Gastroesophageal sphincter (tissue), 4 donors: ENCODE measurements around the gene KLHL17. TPM values are rescaled to one million over a fixed set of nuclear protein-coding genes. Genes with fewer than 3 reads are reported as not detected.
"Not testable (repeated sequence)": the region's sequence is repeated elsewhere in the genome, so short reads cannot be mapped to it uniquely, and the experiment has no call there.

Source experiments
- ATAC-seq: fragments of 150-250 bp; one replicate; pipeline ENCODE4 v1.9.1; 2016; ENCODE audit warnings: mild to moderate bottlenecking, moderate library complexity
- H3K27ac ChIP-seq, 4 donors: fragments of 200-600 bp; sonication (generic) in 3 of 4; 1 replicate in 3 of 4; 2 replicates in 1 of 4; pipeline ENCODE4 v1.5.1; 2016 to 2019
- H3K27me3 ChIP-seq: fragments of 200-600 bp; sonication (generic); one replicate; pipeline ENCODE4 v1.5.1; 2019
- H3K36me3 ChIP-seq, 2 donors: fragments of 200-600 bp; sonication (generic); one replicate each; pipeline ENCODE4 v1.5.1; 2019; ENCODE audit warnings: control low read depth in 1 of 2
- H3K4me1 ChIP-seq, 3 donors: fragments of 200-600 bp; sonication (generic); 1 replicate in 2 of 3; 2 replicates in 1 of 3; pipeline ENCODE4 v1.5.1; 2016 to 2019; ENCODE audit warnings: control low read depth in 2 of 3
- H3K4me3 ChIP-seq, 2 donors: fragments of 200-600 bp; sonication (generic); one replicate each; pipeline ENCODE4 v1.5.1; 2019; ENCODE audit warnings: mild to moderate bottlenecking in 1 of 2, moderate library complexity in 1 of 2
- H3K9me3 ChIP-seq, 3 donors: fragments of 200-600 bp; sonication (generic); one replicate each; pipeline ENCODE4 v1.5.1; 2017 to 2019; ENCODE audit warnings: control low read depth in 2 of 3
- CTCF ChIP-seq, 4 experiments: fragments of 200-600 bp in 2 of 4; fragments of 450-650 bp in 2 of 4; sonication (generic) in 1 of 4; IDR thresholded peaks; one replicate each; pipeline ENCODE4 v1.5.1; 2017 to 2019; ENCODE audit warnings: antibody characterized with exemption in 4 of 4, mild to moderate bottlenecking in 2 of 4, moderate library complexity in 2 of 4
- EP300 ChIP-seq: sonication (generic); formaldehyde crosslinking; IDR thresholded peaks from one replicate; pipeline ENCODE4 v1.6.1; 2017; ENCODE audit warnings: antibody characterized with exemption, mild to moderate bottlenecking
- POLR2A ChIP-seq, 2 donors: fragments of 450-650 bp; IDR thresholded peaks; one replicate each; pipeline ENCODE4 v1.6.1; 2017; ENCODE audit warnings: antibody characterized with exemption in 2 of 2, mild to moderate bottlenecking in 2 of 2, moderate library complexity in 1 of 2
- POLR2AphosphoS5 ChIP-seq: sonication (generic); formaldehyde crosslinking; IDR thresholded peaks from one replicate; pipeline ENCODE4 v1.6.1; 2017; ENCODE audit warnings: antibody characterized with exemption
- whole genome bisulfite sequencing, 2 donors: methylation state at CpG; one replicate each; pipeline ENCODE4 v1.1.5; 2018; ENCODE audit warnings: low coverage in 1 of 2; 5-methylcytosine and 5-hydroxymethylcytosine counted together
- total RNA-seq, 4 donors: library from RNA; depleted of rRNA; stranded (reverse); fragments of >200 nt; gene quantifications; one replicate each; pipeline ENCODE4 v1.1.0, GENCODE V29; 2016

KLHL17 gene
- total RNA-seq, 4 donors from 2014 or later = 3.6 to 12.0 (median 10.1) TPM

- no peak for ATAC-seq
- no peak for TF ChIP-seq CTCF (IDR thresholded peaks at IDR 0.05)
- no peak for TF ChIP-seq EP300
- no peak for TF ChIP-seq POLR2AphosphoS5
- TF ChIP-seq POLR2A (IDR thresholded peaks at IDR 0.05) = no peak
- peaks cover 0 to 14% (median 5%) of the 10 kb centered on the region in 3 donors for H3K4me1 ChIP-seq
- no peaks in the 10 kb centered on the region for H3K36me3 ChIP-seq
- 60% methylated on average over 1 of the region's 11 CpGs; no CpG with 5 or more reads in 1 of the 2 donors for WGBS, 2 donors
- no peak overlapping the region for H3K4me3 ChIP-seq
- no peak overlapping the region for H3K27ac ChIP-seq
- H3K27me3 ChIP-seq = peaks cover 81% of the 10 kb centered on the region
- no peaks in the 10 kb centered on the region for H3K9me3 ChIP-seq
These were observed 13.9 kb downstream of the KLHL17 start for GRCh38 chr1:974293-974640.

- Histone ChIP-seq H3K4me1 (peaks cover 0 to 14% (median 5%) of the 10 kb centered on the region in 3 donors), H3K27ac (no peak overlapping the region), H3K4me3 (no peak overlapping the region), H3K36me3 (no peaks in the 10 kb centered on the region), H3K27me3 (peaks cover 76% of the 10 kb centered on the region), H3K9me3 (no peaks in the 10 kb centered on the region)
- WGBS, 2 donors = 61 to 62% methylated on average over 5 to 13 of the region's 17 CpGs
- no peak for ATAC-seq
- TF ChIP-seq POLR2A (IDR thresholded peaks at IDR 0.05) = no peak
- TF ChIP-seq EP300 = no peak
- TF ChIP-seq POLR2AphosphoS5 = no peak
- no peak for TF ChIP-seq CTCF (IDR thresholded peaks at IDR 0.05)
These were observed 14.4 kb downstream of the KLHL17 start for GRCh38 chr1:974687-975328.

GRCh38 chr1:975365-975764, 15.0 kb downstream of the KLHL17 start:
- Histone ChIP-seq H3K4me3 (peak overlapping the region in 1 of 2 donors; percentile 44), H3K27me3 (peaks cover 75% of the 10 kb centered on the region)
- ATAC-seq = no peak

GRCh38 chr1:975896-976683, 15.7 kb downstream of the KLHL17 start:
- Histone ChIP-seq H3K27ac (peak overlapping the region in 3 of 4 donors; percentile 37 to 46 (median 44)), H3K4me3 (peak overlapping the region; percentile 8 to 44), H3K4me1 (peaks cover 0 to 14% (median 5%) of the 10 kb centered on the region in 3 donors), H3K36me3 (no peaks in the 10 kb centered on the region), H3K9me3 (no peaks in the 10 kb centered on the region), H3K27me3 (peaks cover 75% of the 10 kb centered on the region)
- no peak for TF ChIP-seq EP300
- peak in 3 of 4 experiments; percentile 69 to 86 (median 79) for TF ChIP-seq CTCF (IDR thresholded peaks at IDR 0.05)
- no peak for TF ChIP-seq POLR2AphosphoS5
- TF ChIP-seq POLR2A (IDR thresholded peaks at IDR 0.05) = no peak
- peak; percentile 81 for ATAC-seq
- WGBS, 2 donors = no CpG with 5 or more reads among the region's 40 CpGs

More at GRCh38 chr1:975365-975764, 15.0 kb downstream of the KLHL17 start:
- H3K4me1 ChIP-seq = peaks cover 0 to 14% (median 5%) of the 10 kb centered on the region in 3 donors
- 37 to 65% methylated on average over 2 of the region's 9 CpGs for WGBS, 2 donors
- TF ChIP-seq POLR2AphosphoS5 (no peak), POLR2A (IDR thresholded peaks at IDR 0.05) (no peak)
- no peaks in the 10 kb centered on the region for H3K9me3 ChIP-seq
- H3K36me3 ChIP-seq = no peaks in the 10 kb centered on the region
- no peak overlapping the region for H3K27ac ChIP-seq

GRCh38 chr1:976791-977190, 16.4 kb downstream of the KLHL17 start:
- peak overlapping the region in 1 of 2 donors; percentile 44 for H3K4me3 ChIP-seq
- peaks cover 74% of the 10 kb centered on the region for H3K27me3 ChIP-seq
- not testable (repeated sequence) for H3K36me3 ChIP-seq, ATAC-seq, H3K9me3 ChIP-seq, H3K27ac ChIP-seq
- no CpG with 5 or more reads among the region's 39 CpGs for WGBS, 2 donors
- peaks cover 0 to 14% (median 5%) of the 10 kb centered on the region in 3 donors for H3K4me1 ChIP-seq
